ENCODE data around the gene SUZ12. TPM values are rescaled to one million over a fixed set of nuclear protein-coding genes. Genes with fewer than 3 reads are reported as not detected.
"Not testable (repeated sequence)": the region's sequence is repeated elsewhere in the genome, so short reads cannot be mapped to it uniquely, and the experiment has no call there.

Gene SUZ12
- polyA plus RNA-seq, 1 donor from 2014 or later = 42.1 TPM

DNA sequence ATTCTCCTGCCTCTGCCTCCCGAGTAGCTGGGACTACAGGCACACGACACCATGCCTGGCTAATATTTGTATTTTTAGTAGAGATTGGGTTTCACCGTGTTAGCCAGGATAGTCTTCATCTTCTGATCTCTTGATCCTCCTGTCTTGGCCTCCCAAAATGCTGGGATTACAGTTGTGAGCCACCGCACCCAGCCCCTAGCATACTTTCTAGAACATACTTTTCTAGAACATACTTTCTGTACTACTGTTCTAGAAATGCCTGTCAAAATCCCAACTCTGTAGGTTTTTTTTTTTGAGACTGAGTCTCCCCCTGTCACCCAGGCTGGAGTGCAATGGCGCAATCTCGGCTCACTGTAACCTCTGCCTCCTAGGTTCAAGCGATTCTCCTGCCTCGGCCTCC, 27.3 kb downstream of the SUZ12 start:
- not testable (repeated sequence) for H3K27me3 ChIP-seq (ENCODE audit: insufficient read depth, low read depth, low read length); H3K9ac ChIP-seq (ENCODE audit: low read length); H3K9me2 ChIP-seq (ENCODE audit: insufficient read depth, low read length); H3K79me2 ChIP-seq (replicated peaks; ENCODE audit: insufficient read depth, low read length); H3K27ac ChIP-seq (ENCODE audit: low read length); H4K20me1 ChIP-seq (ENCODE audit: insufficient read depth); H3K9me3 ChIP-seq (ENCODE audit: low read length); H2AFZ ChIP-seq (ENCODE audit: low read depth, low read length); H3F3A ChIP-seq (ENCODE audit: insufficient read depth, low read length, poor library complexity, severe bottlenecking); H3K36me3 ChIP-seq (ENCODE audit: insufficient read depth, low read length); H3K4me3 ChIP-seq (ENCODE audit: low read length); H3K4me2 ChIP-seq (ENCODE audit: low read length)

DNA sequence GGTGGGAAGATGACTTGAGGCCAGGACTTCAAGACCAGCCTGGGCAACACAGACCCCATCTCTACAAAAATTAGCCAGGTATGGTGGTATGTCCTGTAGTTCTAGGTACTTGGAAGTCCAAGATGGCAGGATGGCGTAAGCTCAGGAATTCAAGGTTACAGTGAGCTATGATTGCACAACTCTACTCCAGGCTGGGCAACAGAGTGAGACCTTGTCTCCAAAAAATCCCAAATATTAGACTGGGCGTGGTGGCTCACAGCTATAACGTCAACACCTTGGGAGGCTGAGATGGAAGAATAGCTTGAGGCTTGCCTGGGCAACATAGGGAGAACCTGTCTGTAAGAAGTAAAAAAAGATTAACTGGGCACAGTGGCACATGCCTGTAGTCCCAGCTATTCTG, 30.8 kb downstream of the SUZ12 start:
- no peaks in the 10 kb centered on the region for H3K27me3 ChIP-seq (ENCODE audit: insufficient read depth, low read depth, low read length)
- TF ChIP-seq SMC3 (conservative IDR thresholded peaks at IDR 0.05; ENCODE audit: poor library complexity) = no peak
- TF ChIP-seq MXI1 (conservative IDR thresholded peaks at IDR 0.05; ENCODE audit: poor library complexity, severe bottlenecking) = no peak
- no peak for TF ChIP-seq TAF1 (IDR thresholded peaks at IDR 0.05; ENCODE audit: low read depth)
- TF ChIP-seq, protein P1, sequence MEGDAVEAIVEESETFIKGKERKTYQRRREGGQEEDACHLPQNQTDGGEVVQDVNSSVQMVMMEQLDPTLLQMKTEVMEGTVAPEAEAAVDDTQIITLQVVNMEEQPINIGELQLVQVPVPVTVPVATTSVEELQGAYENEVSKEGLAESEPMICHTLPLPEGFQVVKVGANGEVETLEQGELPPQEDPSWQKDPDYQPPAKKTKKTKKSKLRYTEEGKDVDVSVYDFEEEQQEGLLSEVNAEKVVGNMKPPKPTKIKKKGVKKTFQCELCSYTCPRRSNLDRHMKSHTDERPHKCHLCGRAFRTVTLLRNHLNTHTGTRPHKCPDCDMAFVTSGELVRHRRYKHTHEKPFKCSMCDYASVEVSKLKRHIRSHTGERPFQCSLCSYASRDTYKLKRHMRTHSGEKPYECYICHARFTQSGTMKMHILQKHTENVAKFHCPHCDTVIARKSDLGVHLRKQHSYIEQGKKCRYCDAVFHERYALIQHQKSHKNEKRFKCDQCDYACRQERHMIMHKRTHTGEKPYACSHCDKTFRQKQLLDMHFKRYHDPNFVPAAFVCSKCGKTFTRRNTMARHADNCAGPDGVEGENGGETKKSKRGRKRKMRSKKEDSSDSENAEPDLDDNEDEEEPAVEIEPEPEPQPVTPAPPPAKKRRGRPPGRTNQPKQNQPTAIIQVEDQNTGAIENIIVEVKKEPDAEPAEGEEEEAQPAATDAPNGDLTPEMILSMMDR (IDR thresholded peaks at IDR 0.05; ENCODE audit: poor library complexity, severe bottlenecking) = no peak
- no peak for TF ChIP-seq POLR2AphosphoS5 (IDR thresholded peaks at IDR 0.05)
- TF ChIP-seq, protein P2, sequence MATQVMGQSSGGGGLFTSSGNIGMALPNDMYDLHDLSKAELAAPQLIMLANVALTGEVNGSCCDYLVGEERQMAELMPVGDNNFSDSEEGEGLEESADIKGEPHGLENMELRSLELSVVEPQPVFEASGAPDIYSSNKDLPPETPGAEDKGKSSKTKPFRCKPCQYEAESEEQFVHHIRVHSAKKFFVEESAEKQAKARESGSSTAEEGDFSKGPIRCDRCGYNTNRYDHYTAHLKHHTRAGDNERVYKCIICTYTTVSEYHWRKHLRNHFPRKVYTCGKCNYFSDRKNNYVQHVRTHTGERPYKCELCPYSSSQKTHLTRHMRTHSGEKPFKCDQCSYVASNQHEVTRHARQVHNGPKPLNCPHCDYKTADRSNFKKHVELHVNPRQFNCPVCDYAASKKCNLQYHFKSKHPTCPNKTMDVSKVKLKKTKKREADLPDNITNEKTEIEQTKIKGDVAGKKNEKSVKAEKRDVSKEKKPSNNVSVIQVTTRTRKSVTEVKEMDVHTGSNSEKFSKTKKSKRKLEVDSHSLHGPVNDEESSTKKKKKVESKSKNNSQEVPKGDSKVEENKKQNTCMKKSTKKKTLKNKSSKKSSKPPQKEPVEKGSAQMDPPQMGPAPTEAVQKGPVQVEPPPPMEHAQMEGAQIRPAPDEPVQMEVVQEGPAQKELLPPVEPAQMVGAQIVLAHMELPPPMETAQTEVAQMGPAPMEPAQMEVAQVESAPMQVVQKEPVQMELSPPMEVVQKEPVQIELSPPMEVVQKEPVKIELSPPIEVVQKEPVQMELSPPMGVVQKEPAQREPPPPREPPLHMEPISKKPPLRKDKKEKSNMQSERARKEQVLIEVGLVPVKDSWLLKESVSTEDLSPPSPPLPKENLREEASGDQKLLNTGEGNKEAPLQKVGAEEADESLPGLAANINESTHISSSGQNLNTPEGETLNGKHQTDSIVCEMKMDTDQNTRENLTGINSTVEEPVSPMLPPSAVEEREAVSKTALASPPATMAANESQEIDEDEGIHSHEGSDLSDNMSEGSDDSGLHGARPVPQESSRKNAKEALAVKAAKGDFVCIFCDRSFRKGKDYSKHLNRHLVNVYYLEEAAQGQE (IDR thresholded peaks at IDR 0.05; ENCODE audit: borderline replicate concordance) = no peak
- no peak for TF ChIP-seq EZH2 (IDR thresholded peaks at IDR 0.05; ENCODE audit: borderline replicate concordance, insufficient read depth, low read length, poor library complexity, severe bottlenecking)
- TF ChIP-seq RAD21 (conservative IDR thresholded peaks at IDR 0.05) = no peak
- TF ChIP-seq EP300 (conservative IDR thresholded peaks at IDR 0.05; ENCODE audit: poor library complexity, severe bottlenecking) = no peak
- no peaks in the 10 kb centered on the region for H4K20me1 ChIP-seq (ENCODE audit: insufficient read depth)
- H3K4me2 ChIP-seq (ENCODE audit: low read length) = no peak overlapping the region
- H3K36me3 ChIP-seq (ENCODE audit: insufficient read depth, low read length) = no peaks in the 10 kb centered on the region
- H3K79me2 ChIP-seq (replicated peaks; ENCODE audit: insufficient read depth, low read length) = no peaks in the 10 kb centered on the region
- no peak overlapping the region for H3K9ac ChIP-seq (ENCODE audit: low read length)
- no peaks in the 10 kb centered on the region for H3F3A ChIP-seq (ENCODE audit: insufficient read depth, low read length, poor library complexity, severe bottlenecking)
- H3K9me2 ChIP-seq (ENCODE audit: insufficient read depth, low read length) = no peaks in the 10 kb centered on the region
- H2AFZ ChIP-seq (ENCODE audit: low read depth, low read length) = no peak overlapping the region
- H3K4me3 ChIP-seq (ENCODE audit: low read length) = no peak overlapping the region
- H3K9me3 ChIP-seq (ENCODE audit: low read length) = no peaks in the 10 kb centered on the region
- H3K27ac ChIP-seq (ENCODE audit: low read length) = no peak overlapping the region

DNA sequence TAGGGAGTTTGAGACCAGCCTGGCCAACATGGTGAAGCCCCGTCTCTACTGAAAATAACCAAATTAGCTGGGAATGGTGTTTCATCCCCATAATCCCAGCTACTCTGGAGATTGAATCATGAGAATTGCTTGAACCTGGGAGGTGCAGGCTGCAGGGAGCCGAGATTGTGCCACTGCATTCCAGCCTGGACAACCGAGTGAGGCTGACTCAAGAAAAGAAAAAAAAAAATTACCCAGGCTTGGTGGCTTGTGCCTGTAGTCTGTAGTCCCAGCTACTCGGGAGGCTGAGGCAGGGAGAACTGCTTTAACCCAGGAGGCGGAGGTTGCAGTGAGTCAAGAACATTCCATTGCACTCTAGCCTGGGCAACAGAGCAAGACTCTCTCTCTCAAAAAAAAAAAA, 33.6 kb downstream of the SUZ12 start:
- not testable (repeated sequence) for H3F3A ChIP-seq (ENCODE audit: insufficient read depth, low read length, poor library complexity, severe bottlenecking); H3K4me3 ChIP-seq (ENCODE audit: low read length); H3K79me2 ChIP-seq (replicated peaks; ENCODE audit: insufficient read depth, low read length)

DNA sequence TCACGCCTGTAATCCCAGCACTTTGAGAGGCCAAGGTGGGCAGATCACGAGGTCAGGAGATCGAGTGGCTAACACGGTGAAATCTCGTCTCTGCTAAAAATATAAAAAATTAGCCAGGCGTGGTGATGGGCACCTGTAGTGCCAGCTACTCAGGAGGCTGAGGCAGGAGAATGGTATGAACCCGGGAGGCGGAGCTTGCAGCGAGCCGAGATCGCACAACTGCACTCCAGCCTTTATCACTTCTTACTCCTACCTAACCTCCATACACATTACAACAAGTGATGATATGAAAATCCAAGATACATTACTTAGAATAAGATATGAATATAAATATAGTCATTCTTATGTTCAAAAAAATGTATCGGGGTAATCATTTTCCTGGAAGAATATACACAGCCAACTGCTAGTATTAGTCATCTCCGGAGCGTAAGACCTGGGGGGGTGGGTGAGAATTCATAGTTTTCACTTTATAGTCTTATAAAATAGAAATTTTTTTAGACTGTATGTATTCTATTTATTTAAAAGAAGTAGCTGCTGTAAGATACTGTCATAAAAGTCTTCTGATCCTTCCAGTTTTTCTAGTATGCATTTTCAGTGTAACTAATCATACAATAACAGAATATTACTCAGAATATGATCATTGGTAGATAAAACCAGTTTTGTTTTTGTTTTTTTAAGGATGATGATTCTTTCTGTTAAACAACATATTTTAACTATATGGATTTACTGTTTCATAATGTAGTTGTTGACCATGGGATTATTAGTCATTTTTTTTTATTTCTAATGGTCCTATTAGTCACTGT, 37.7 kb downstream of the SUZ12 start:
- H3K79me2 ChIP-seq (replicated peaks; ENCODE audit: insufficient read depth, low read length); H3K9me3 ChIP-seq (ENCODE audit: low read length); H3K9ac ChIP-seq (ENCODE audit: low read length): not testable (repeated sequence)

More for the DNA sequence above, 33.6 kb downstream of the SUZ12 start:
- H3K4me2 ChIP-seq (ENCODE audit: low read length); H3K27ac ChIP-seq (ENCODE audit: low read length); H3K36me3 ChIP-seq (ENCODE audit: insufficient read depth, low read length); H3K9ac ChIP-seq (ENCODE audit: low read length); H3K9me3 ChIP-seq (ENCODE audit: low read length); H2AFZ ChIP-seq (ENCODE audit: low read depth, low read length); H3K27me3 ChIP-seq (ENCODE audit: insufficient read depth, low read depth, low read length); H3K9me2 ChIP-seq (ENCODE audit: insufficient read depth, low read length); H4K20me1 ChIP-seq (ENCODE audit: insufficient read depth): not testable (repeated sequence)

DNA sequence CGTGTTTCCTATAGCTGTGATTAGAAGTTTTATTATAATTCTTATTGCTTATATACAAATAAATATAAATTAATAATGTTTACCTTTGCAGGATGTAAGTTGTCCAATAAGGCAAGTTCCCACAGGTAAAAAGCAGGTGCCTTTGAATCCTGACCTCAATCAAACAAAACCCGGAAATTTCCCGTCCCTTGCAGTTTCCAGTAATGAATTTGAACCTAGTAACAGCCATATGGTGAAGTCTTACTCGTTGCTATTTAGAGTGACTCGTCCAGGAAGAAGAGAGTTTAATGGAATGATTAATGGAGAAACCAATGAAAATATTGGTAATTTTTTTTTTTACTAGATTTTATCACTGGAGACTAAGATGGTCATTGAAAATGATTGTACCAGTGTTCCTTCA, 38.6 kb downstream of the SUZ12 start:
- H3K4me2 ChIP-seq (ENCODE audit: low read length); H3K36me3 ChIP-seq (ENCODE audit: insufficient read depth, low read length); H3K27me3 ChIP-seq (ENCODE audit: insufficient read depth, low read depth, low read length); H3F3A ChIP-seq (ENCODE audit: insufficient read depth, low read length, poor library complexity, severe bottlenecking); H2AFZ ChIP-seq (ENCODE audit: low read depth, low read length); H4K20me1 ChIP-seq (ENCODE audit: insufficient read depth); H3K79me2 ChIP-seq (replicated peaks; ENCODE audit: insufficient read depth, low read length); H3K4me3 ChIP-seq (ENCODE audit: low read length); H3K9me3 ChIP-seq (ENCODE audit: low read length); H3K9me2 ChIP-seq (ENCODE audit: insufficient read depth, low read length); H3K9ac ChIP-seq (ENCODE audit: low read length); H3K27ac ChIP-seq (ENCODE audit: low read length): not testable (repeated sequence)

More for the DNA sequence above, 37.7 kb downstream of the SUZ12 start:
- H2AFZ ChIP-seq (ENCODE audit: low read depth, low read length); H4K20me1 ChIP-seq (ENCODE audit: insufficient read depth); H3F3A ChIP-seq (ENCODE audit: insufficient read depth, low read length, poor library complexity, severe bottlenecking); H3K36me3 ChIP-seq (ENCODE audit: insufficient read depth, low read length); H3K27ac ChIP-seq (ENCODE audit: low read length); H3K9me2 ChIP-seq (ENCODE audit: insufficient read depth, low read length); H3K4me3 ChIP-seq (ENCODE audit: low read length); H3K27me3 ChIP-seq (ENCODE audit: insufficient read depth, low read depth, low read length); H3K4me2 ChIP-seq (ENCODE audit: low read length): not testable (repeated sequence)

All from neural cell (in vitro differentiated cells).